Endodermal cell (in vitro differentiated cells): ENCODE measurements around the gene AGRN. TPM values are rescaled to one million over a fixed set of nuclear protein-coding genes. Genes with fewer than 3 reads are reported as not detected.
"Not testable (repeated sequence)": the region's sequence is repeated elsewhere in the genome, so short reads cannot be mapped to it uniquely, and the experiment has no call there.

Experiments
- DNase-seq: peaks from one replicate; pipeline ENCODE4 v3.0.0-alpha.2; 2017
- H3K27ac ChIP-seq: 2 replicates; pipeline ENCODE4 v1.5.1; 2013; ENCODE audit warnings: mild to moderate bottlenecking, low read depth, low read length, moderate library complexity
- H3K27me3 ChIP-seq: 2 replicates; pipeline ENCODE4 v1.6.1; 2013; ENCODE audit warnings: mild to moderate bottlenecking, low read length, moderate library complexity; ENCODE audit not compliant: insufficient read depth, control insufficient read depth, poor library complexity, severe bottlenecking
- H3K36me3 ChIP-seq: 2 replicates; pipeline ENCODE4 v1.7.0; 2013; ENCODE audit warnings: mild to moderate bottlenecking, low read length, moderate library complexity; ENCODE audit not compliant: control insufficient read depth, insufficient read depth
- H3K4me1 ChIP-seq: one replicate; pipeline ENCODE4 v1.7.0; 2013; ENCODE audit warnings: low read length; ENCODE audit not compliant: control insufficient read depth, insufficient read depth
- H3K4me3 ChIP-seq: 2 replicates; pipeline ENCODE4 v1.5.1; 2013; ENCODE audit warnings: mild to moderate bottlenecking, low read length, moderate library complexity
- H3K9ac ChIP-seq: 2 replicates; pipeline ENCODE4 v1.6.1; 2013; ENCODE audit warnings: mild to moderate bottlenecking, low read length, moderate library complexity; ENCODE audit not compliant: poor library complexity, severe bottlenecking; ENCODE audit errors: extremely low read depth
- H3K9me3 ChIP-seq: 2 replicates; pipeline ENCODE4 v1.6.1; 2013; ENCODE audit warnings: mild to moderate bottlenecking, low read length, moderate library complexity; ENCODE audit not compliant: control insufficient read depth
- H3K27ac Mint-ChIP-seq: 2 replicates; pipeline ENCODE4 v1.8.0; 2020; ENCODE audit warnings: mixed read lengths
- H3K27me3 Mint-ChIP-seq: 2 replicates; pipeline ENCODE4 v1.8.0; 2021; ENCODE audit warnings: mild to moderate bottlenecking, mixed read lengths; ENCODE audit not compliant: insufficient read depth
- H3K36me3 Mint-ChIP-seq: 2 replicates; pipeline ENCODE4 v1.8.0; 2020; ENCODE audit warnings: low read depth, mixed read lengths
- H3K4me1 Mint-ChIP-seq: 2 replicates; pipeline ENCODE4 v1.8.0; 2020; ENCODE audit warnings: mixed read lengths
- H3K4me3 Mint-ChIP-seq: 2 replicates; pipeline ENCODE4 v1.8.0; 2020; ENCODE audit warnings: mild to moderate bottlenecking, moderate library complexity, mixed read lengths
- H3K9me3 Mint-ChIP-seq: 2 replicates; pipeline ENCODE4 v1.8.0; 2020; ENCODE audit warnings: mild to moderate bottlenecking, mixed read lengths
- WGBS, 2 experiments: methylation state at CpG; one replicate each; pipeline versions ENCODE4 v1.1.5 to v1.1.7; 2013; ENCODE audit warnings: missing lambda C conversion rate in 2 of 2, mixed read lengths in 1 of 2; ENCODE audit not compliant: insufficient coverage in 1 of 2, insufficient read length in 1 of 2; 5-methylcytosine and 5-hydroxymethylcytosine counted together
- total RNA-seq, 2 donors: library from RNA; stranded (reverse); fragmentation: NEBNext Ultra II Directional in 1 of 2; extraction: Animal tissue kit (Norgen Biotek cat#: 25700) in 1 of 2; gene quantifications; 2 replicates in 1 of 2; 3 replicates in 1 of 2; pipeline ENCODE4 v1.2.1, GENCODE V29; 2021
- TF ChIP-seq, protein P1 (sequence below): fragments of 200-600 bp; sonication (generic); conservative IDR thresholded peaks from 2 replicates; pipeline ENCODE4 v1.5.0; 2021; ENCODE audit warnings: antibody characterized with exemption, mild to moderate bottlenecking

The AGRN gene
- total RNA-seq, 2 donors from 2014 or later = 269 to 288 TPM

DNA sequence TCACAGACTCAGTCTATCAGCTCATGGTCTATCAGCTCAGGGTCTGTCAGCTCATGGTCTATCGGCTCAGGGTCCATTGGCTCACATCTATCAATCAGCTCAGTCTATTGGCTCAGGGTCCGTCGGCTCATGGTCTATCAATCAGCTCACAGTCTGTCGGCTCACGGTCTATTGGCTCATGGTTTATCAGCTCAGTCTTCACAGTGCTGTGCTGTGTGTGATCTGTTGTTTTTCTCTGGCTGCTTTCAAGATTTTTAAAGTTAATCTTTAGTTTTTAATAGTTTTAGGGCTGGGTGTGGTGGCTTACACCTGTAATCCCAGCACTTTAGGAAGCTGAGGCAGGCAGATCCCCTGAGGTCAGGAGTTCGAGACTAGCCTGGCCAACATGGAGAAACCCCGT lies 81.6 kb downstream of the AGRN start:
- Mint-ChIP-seq H3K4me3 (no peak overlapping the region), H3K4me1 (no peaks in the 10 kb centered on the region), H3K27me3 (peaks cover 11% of the 10 kb centered on the region), H3K27ac (no peak overlapping the region), H3K36me3 (peaks cover 41% of the 10 kb centered on the region), H3K9me3 (peaks cover 49% of the 10 kb centered on the region)
- Histone ChIP-seq H3K4me3 (no peak overlapping the region), H3K36me3 (no peaks in the 10 kb centered on the region), H3K27me3 (no peaks in the 10 kb centered on the region), H3K9ac (no peak overlapping the region), H3K4me1 (no peaks in the 10 kb centered on the region), H3K9me3 (peaks cover 41% of the 10 kb centered on the region), H3K27ac (no peak overlapping the region)
- DNase-seq = no peak
- WGBS, 2 experiments = 80 to 81% methylated on average over 6 to 7 of the region's 7 CpGs
- TF ChIP-seq, protein P1, sequence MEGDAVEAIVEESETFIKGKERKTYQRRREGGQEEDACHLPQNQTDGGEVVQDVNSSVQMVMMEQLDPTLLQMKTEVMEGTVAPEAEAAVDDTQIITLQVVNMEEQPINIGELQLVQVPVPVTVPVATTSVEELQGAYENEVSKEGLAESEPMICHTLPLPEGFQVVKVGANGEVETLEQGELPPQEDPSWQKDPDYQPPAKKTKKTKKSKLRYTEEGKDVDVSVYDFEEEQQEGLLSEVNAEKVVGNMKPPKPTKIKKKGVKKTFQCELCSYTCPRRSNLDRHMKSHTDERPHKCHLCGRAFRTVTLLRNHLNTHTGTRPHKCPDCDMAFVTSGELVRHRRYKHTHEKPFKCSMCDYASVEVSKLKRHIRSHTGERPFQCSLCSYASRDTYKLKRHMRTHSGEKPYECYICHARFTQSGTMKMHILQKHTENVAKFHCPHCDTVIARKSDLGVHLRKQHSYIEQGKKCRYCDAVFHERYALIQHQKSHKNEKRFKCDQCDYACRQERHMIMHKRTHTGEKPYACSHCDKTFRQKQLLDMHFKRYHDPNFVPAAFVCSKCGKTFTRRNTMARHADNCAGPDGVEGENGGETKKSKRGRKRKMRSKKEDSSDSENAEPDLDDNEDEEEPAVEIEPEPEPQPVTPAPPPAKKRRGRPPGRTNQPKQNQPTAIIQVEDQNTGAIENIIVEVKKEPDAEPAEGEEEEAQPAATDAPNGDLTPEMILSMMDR = no peak

DNA sequence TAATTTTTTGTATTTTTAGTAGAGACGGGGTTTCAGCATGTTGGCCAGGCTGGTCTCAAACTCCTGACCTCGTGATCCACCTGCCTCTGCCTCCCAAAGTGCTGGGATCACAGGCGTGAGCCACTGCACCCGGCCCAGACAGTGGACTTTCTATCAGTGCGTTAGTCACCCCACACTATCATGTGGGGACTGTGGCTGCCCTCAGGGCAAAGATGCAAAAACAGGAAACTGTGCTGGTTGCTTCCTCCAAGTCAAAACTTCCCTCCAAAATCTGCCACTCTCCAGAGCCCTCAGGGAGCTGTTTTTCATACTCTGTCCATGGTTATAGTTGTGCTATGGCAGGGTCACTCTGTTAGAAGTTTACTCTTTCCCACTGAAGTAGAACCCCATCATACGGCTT lies 84.2 kb downstream of the AGRN start:
- peaks cover 54% of the 10 kb centered on the region for H3K9me3 Mint-ChIP-seq
- not testable (repeated sequence) for H3K36me3 ChIP-seq, H3K27ac ChIP-seq

More for the DNA sequence above, 84.2 kb downstream of the AGRN start:
- not testable (repeated sequence) for H3K4me3 ChIP-seq, DNase-seq, H3K4me1 ChIP-seq, H3K27me3 ChIP-seq, H3K27ac Mint-ChIP-seq, H3K4me1 Mint-ChIP-seq, H3K4me3 Mint-ChIP-seq, H3K9ac ChIP-seq, H3K27me3 Mint-ChIP-seq
- H3K36me3 Mint-ChIP-seq = peaks cover 51% of the 10 kb centered on the region
- 91 to 93% methylated on average over 3 to 6 of the region's 6 CpGs for WGBS, 2 experiments
- H3K9me3 ChIP-seq = peaks cover 35% of the 10 kb centered on the region

Other genes starting within 250 kb of the AGRN start
- 100 to 1,000 TPM; 152 to 156 TPM for gene SAMD11, start 96.2 kb upstream of the AGRN start, total RNA-seq
- gene NOC2L, start 60.9 kb upstream of the AGRN start, total RNA-seq = 10 to 100 TPM; 83.5 to 97.3 TPM
- gene KLHL17, start 59.5 kb upstream of the AGRN start, total RNA-seq = 10 to 100 TPM; 49.2 to 58.2 TPM
- 1 to 10 TPM; 1.5 to 4.6 TPM for gene PLEKHN1, start 53.6 kb upstream of the AGRN start, total RNA-seq
- not detected for gene PERM1, start 38.0 kb upstream of the AGRN start, total RNA-seq
- gene HES4, start 20.0 kb upstream of the AGRN start, total RNA-seq = 10 to 100 TPM; 16.1 to 19.7 TPM
- gene ISG15, start 6.6 kb upstream of the AGRN start, total RNA-seq = 10 to 100 TPM; 46.6 to 48.4 TPM
- gene RNF223, start 54.2 kb downstream of the AGRN start, total RNA-seq = not detected
- gene C1orf159, start 96.0 kb downstream of the AGRN start, total RNA-seq = 10 to 100 TPM; 23.1 to 29.5 TPM
- 1 to 10 TPM in 1 of 2 donors, under 1 TPM in 1; 0.93 to 1.2 TPM for gene TTLL10, start 153.8 kb downstream of the AGRN start, total RNA-seq
- gene TNFRSF18, start 186.5 kb downstream of the AGRN start, total RNA-seq = 1 to 10 TPM in 1 of 2 donors, under 1 TPM in 1; 0.95 to 1.7 TPM
- under 1 TPM in 1 of 2 donors, not detected in 1; 0.20 TPM for gene TNFRSF4, start 194.0 kb downstream of the AGRN start, total RNA-seq
- 10 to 100 TPM; 85.9 to 95.6 TPM for gene SDF4, start 211.9 kb downstream of the AGRN start, total RNA-seq
- 10 to 100 TPM; 24.8 to 31.5 TPM for gene B3GALT6, start 212.1 kb downstream of the AGRN start, total RNA-seq
- gene C1QTNF12, start 226.6 kb downstream of the AGRN start, total RNA-seq = 10 to 100 TPM in 1 of 2 donors, 1 to 10 TPM in 1; 8.1 to 13.5 TPM